Neural progenitor cell (in vitro differentiated cells): ENCODE results near the gene IFT74.

ENCODE experiments used
- EZH2phosphoT487 ChIP-seq: fragments of 200-600 bp; sonication (generic); IDR thresholded peaks from 2 replicates; pipeline ENCODE4 v1.6.1; 2017; ENCODE audit warnings: antibody characterized with exemption
- TF ChIP-seq, protein P1 (sequence below): fragments of 200-600 bp; sonication (generic); IDR thresholded peaks from 2 replicates; pipeline ENCODE4 v1.5.1; 2017; ENCODE audit warnings: antibody characterized with exemption, mild to moderate bottlenecking

DNA sequence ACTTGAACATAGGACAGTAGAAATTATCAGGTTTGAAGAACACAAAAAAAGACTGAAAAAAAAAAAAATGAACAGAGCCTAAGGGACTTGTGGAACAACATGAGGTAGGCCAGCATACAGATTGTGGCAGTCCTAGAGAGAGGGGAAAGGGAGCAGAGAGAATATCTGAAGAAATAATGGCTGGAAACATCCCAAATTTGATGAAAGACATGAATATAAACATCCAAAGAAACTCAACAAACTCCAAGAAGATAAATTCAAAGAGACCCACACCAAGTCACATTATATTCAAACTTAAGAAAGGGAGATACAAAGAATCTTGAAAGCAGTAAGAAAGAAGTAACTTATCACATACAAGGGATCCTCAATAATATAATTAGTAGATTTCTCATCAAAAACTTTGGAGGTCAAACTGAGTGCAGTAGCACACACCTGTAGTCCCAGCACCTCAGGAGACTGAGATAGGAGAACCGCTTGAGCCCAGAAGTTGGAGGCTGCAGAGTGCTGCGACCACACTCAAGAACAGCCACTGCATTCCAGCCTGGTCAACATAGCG lies 18.3 kb upstream of the IFT74 start:
- TF ChIP-seq EZH2phosphoT487: no peak
- TF ChIP-seq, protein P1, sequence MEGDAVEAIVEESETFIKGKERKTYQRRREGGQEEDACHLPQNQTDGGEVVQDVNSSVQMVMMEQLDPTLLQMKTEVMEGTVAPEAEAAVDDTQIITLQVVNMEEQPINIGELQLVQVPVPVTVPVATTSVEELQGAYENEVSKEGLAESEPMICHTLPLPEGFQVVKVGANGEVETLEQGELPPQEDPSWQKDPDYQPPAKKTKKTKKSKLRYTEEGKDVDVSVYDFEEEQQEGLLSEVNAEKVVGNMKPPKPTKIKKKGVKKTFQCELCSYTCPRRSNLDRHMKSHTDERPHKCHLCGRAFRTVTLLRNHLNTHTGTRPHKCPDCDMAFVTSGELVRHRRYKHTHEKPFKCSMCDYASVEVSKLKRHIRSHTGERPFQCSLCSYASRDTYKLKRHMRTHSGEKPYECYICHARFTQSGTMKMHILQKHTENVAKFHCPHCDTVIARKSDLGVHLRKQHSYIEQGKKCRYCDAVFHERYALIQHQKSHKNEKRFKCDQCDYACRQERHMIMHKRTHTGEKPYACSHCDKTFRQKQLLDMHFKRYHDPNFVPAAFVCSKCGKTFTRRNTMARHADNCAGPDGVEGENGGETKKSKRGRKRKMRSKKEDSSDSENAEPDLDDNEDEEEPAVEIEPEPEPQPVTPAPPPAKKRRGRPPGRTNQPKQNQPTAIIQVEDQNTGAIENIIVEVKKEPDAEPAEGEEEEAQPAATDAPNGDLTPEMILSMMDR: no peak
